ENCODE measurements around the gene IQCH.

The IQCH gene

DNA sequence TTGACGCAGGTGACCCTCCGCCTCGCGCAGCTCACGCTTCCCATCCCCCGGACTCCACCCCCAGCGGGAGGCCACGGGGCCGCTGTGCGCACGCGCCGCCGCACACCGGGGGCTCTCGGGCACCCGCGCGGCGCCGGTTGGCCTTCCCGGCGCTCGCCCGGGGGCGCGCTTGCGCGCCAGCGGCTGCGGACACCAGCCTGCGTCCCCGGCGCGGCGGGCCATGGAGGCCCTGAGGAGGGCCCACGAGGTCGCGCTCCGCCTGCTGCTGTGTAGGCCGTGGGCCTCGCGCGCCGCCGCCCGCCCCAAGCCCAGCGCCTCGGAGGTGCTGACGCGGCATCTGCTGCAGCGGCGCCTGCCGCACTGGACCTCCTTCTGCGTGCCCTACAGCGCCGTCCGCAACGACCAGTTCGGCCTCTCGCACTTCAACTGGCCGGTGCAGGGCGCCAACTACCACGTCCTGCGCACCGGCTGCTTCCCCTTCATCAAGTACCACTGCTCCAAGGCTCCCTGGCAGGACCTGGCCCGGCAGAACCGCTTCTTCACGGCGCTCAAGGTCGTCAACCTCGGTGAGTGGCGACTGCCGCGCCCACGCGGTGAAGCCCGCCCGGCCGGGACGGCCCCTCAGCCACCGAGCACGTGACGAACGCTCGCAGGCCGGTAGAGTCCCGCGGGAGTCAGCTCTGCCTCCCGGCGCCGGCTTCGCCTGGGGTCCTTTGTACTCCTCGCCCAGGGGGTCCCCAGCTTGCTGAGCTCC lies 266.6 kb downstream of the IQCH start, which contains the start of gene C15orf61:
Gene C15orf61 (plus strand): TSS at position 103 of the 754 bp plus-strand sequence. CDS start 118 bp downstream, at position 221.
- TF ChIP-seq, protein P1, sequence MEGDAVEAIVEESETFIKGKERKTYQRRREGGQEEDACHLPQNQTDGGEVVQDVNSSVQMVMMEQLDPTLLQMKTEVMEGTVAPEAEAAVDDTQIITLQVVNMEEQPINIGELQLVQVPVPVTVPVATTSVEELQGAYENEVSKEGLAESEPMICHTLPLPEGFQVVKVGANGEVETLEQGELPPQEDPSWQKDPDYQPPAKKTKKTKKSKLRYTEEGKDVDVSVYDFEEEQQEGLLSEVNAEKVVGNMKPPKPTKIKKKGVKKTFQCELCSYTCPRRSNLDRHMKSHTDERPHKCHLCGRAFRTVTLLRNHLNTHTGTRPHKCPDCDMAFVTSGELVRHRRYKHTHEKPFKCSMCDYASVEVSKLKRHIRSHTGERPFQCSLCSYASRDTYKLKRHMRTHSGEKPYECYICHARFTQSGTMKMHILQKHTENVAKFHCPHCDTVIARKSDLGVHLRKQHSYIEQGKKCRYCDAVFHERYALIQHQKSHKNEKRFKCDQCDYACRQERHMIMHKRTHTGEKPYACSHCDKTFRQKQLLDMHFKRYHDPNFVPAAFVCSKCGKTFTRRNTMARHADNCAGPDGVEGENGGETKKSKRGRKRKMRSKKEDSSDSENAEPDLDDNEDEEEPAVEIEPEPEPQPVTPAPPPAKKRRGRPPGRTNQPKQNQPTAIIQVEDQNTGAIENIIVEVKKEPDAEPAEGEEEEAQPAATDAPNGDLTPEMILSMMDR (IDR thresholded peaks at IDR 0.05; ENCODE audit: low read depth, low read length): 0 out of 2 replicates have a peak, but pooled peaks have one; percentile 3
- Histone ChIP-seq H3K4me3 (ENCODE audit: low read depth, low read length) (peak within 1 kb of the TSS; percentile 70), H3K27ac (peak within 1 kb of the TSS; percentile 97), H3K9me3 (ENCODE audit: severe bottlenecking) (no peaks in the 10 kb centered on the region), H3K27me3 (ENCODE audit: insufficient read depth, low read depth, severe bottlenecking) (no peaks in the 10 kb centered on the region), H3K36me3 (peaks cover 8% of the 10 kb centered on the region)
- peak; percentile 87 for DNase-seq

DNA sequence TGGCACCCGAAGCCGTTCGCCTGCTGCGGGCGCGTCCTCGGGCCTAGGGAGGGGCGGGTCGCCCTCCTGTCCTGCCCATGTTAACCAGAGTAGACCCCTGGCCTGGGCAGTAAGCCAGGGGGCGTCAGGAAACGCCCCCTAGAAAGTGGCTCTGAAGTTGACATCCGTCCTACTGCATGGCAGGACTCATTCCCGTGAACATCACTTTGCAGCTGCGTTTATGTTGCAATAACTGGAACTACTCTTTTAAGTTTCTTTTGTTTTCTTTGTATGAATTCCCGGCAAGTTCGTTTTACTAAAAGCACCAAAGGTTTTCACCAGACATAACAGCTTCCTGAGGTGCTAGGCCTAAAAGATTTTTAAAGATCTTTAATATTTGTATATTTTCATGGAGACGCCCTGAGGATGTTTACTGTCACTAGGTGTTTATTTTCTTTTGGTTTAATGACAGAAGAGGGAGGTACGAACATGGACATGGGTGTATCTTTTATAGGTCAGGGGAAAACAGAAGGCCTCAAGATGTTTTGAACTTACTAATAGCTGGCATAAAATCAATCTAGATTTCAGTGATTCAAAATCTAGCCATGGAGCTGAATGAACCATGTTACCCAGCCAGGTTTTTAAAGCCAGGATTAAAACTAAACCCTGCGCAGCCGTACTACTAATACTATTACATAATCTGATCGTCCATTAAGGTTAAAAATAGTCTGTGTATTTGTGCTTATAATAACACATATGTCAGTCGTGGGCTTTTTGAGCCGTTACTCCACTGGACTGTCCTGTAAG lies 267.4 kb downstream of the IQCH start:
- no peaks in the 10 kb centered on the region for H3K9me3 ChIP-seq (ENCODE audit: severe bottlenecking)
- DNase-seq: peak; percentile 35
- H3K27ac ChIP-seq: peak overlapping the region; percentile 97
- no peaks in the 10 kb centered on the region for H3K27me3 ChIP-seq (ENCODE audit: insufficient read depth, low read depth, severe bottlenecking)
- H3K4me3 ChIP-seq (ENCODE audit: low read depth, low read length): peak overlapping the region; percentile 70
- peaks cover 14% of the 10 kb centered on the region for H3K36me3 ChIP-seq
- TF ChIP-seq, protein P1 (IDR thresholded peaks at IDR 0.05; ENCODE audit: low read depth, low read length): no peak

DNA sequence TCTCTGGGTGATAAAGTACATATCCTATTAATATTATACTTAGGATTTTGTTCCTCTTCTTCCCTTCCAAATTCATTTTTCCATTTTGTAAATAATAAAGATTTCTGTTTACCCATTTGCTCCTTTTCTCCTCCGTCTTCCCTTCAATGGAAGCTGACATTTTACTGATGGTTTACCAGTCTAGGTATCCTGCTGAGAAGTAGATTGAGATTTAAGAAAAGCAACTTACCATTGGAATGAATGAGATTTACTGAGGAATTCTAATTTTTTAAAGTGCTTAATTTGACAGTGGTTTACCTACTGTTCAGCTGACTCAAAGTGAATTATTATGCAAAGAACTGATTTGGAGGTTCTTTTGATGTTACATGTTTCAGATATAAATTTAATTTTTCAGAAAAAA lies 268.7 kb downstream of the IQCH start:
- TF ChIP-seq, protein P1 (IDR thresholded peaks at IDR 0.05; ENCODE audit: low read depth, low read length): no peak
- Histone ChIP-seq H3K4me3 (ENCODE audit: low read depth, low read length) (no peak overlapping the region), H3K9me3 (ENCODE audit: severe bottlenecking) (no peaks in the 10 kb centered on the region), H3K36me3 (peaks cover 23% of the 10 kb centered on the region), H3K27me3 (ENCODE audit: insufficient read depth, low read depth, severe bottlenecking) (no peaks in the 10 kb centered on the region), H3K27ac (no peak overlapping the region)
- no peak for DNase-seq

DNA sequence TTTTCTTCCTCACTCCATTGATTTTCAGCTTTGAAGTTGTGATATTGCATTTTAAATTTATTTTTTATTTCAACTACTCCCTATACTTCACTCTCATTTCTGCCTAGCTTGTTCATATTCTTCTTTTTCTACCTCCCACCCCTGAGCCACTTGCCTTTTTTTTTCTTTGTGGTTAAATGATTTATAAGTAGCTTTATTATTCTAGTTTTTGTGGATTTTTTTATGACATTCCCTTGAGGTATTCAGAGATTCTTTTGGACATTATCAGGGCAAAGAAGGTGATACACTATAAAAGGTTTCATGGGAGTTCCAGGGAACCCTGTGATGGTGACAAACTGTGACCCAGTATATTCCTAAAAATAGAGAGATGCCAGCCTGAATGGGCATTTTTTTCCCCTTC lies 269.6 kb downstream of the IQCH start:
- DNase-seq: no peak
- Histone ChIP-seq H3K27ac (no peak overlapping the region), H3K4me3 (ENCODE audit: low read depth, low read length) (no peak overlapping the region), H3K27me3 (ENCODE audit: insufficient read depth, low read depth, severe bottlenecking) (no peaks in the 10 kb centered on the region), H3K36me3 (peaks cover 23% of the 10 kb centered on the region), H3K9me3 (ENCODE audit: severe bottlenecking) (no peaks in the 10 kb centered on the region)
- TF ChIP-seq, protein P1 (IDR thresholded peaks at IDR 0.05; ENCODE audit: low read depth, low read length): no peak

DNA sequence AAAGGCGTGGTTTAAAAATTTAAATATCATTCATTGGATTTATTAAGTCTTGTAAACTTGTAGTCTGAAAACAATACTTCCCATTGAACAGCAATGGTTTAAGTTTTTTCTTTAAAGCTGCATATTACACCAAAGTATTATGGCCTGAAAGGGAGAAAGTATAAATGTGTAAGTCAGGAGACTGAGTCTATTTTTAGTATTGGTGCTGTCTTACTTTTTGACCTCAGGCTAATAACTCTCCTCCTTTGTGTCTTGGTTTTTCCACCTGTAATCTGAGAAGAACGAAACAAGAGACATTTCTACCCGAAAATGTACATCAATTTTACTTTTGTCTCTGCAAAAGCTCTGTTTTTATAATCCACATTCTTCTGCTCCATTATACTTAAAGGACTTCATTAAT lies 273.9 kb downstream of the IQCH start:
- Histone ChIP-seq H3K27me3 (ENCODE audit: insufficient read depth, low read depth, severe bottlenecking) (no peaks in the 10 kb centered on the region), H3K36me3 (peaks cover 17% of the 10 kb centered on the region), H3K4me3 (ENCODE audit: low read depth, low read length) (no peak overlapping the region), H3K9me3 (ENCODE audit: severe bottlenecking) (no peaks in the 10 kb centered on the region), H3K27ac (no peak overlapping the region)
- TF ChIP-seq, protein P1 (IDR thresholded peaks at IDR 0.05; ENCODE audit: low read depth, low read length): no peak
- DNase-seq: no peak
